Measurements from ENCODE around the gene PCNX3. TPM values are rescaled to one million over a fixed set of nuclear protein-coding genes. Genes with fewer than 3 reads are reported as not detected.

Gene PCNX3
- total and polyA plus RNA-seq, 10 of the 15 experiments (the other 5 are each of a cell fraction or from before 2014, with no cell fraction given) = 0.03 to 46.6 (median 8.4) TPM

DNA sequence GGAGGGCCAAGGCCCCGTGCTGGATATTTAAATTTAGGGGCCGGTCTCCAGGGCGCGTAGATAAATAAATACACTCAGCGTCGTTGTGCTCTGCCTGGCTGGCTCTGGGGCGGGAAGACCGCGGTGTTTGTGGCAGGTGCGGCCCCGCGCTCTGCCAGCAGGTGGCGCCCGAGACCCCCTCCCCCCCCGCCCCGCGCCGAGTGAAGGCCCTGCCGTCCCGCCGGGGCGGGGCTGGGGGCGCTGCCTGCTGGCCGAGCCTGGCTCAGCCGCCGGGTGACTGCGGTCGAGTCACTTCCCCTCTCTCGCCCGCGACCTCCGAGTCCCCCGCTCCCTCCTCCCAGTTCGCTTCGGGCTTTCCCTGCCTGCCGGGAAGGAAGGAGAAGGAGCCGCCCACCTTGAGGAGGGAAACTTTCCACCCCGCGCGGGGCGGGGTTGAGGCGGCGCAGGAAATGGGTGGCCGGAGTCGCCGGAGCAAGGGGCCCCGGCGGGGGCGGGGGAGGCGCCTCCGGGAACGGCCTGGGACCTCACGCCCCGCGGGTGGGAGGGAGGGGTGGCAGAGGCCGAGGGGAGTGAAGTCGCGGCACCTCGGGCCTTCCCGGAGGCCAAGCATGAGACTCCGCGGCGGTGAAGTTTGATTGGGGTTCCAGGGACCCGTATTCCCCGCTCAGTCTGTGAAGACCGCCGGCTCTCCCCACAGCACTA, 41.3 kb upstream of the PCNX3 start (continued):
- TF ChIP-seq BMI1 (IDR thresholded peaks at IDR 0.05; ENCODE audit: borderline replicate concordance) = no peak
- no peak for TF ChIP-seq FOS (IDR thresholded peaks at IDR 0.05; ENCODE audit: borderline replicate concordance, extremely low read depth, insufficient read length)
- TF ChIP-seq, protein P1, sequence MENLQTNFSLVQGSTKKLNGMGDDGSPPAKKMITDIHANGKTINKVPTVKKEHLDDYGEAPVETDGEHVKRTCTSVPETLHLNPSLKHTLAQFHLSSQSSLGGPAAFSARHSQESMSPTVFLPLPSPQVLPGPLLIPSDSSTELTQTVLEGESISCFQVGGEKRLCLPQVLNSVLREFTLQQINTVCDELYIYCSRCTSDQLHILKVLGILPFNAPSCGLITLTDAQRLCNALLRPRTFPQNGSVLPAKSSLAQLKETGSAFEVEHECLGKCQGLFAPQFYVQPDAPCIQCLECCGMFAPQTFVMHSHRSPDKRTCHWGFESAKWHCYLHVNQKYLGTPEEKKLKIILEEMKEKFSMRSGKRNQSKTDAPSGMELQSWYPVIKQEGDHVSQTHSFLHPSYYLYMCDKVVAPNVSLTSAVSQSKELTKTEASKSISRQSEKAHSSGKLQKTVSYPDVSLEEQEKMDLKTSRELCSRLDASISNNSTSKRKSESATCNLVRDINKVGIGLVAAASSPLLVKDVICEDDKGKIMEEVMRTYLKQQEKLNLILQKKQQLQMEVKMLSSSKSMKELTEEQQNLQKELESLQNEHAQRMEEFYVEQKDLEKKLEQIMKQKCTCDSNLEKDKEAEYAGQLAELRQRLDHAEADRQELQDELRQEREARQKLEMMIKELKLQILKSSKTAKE (IDR thresholded peaks at IDR 0.05; ENCODE audit: low read depth, poor library complexity, severe bottlenecking) = peak; percentile 40
- TF ChIP-seq SPI1 (IDR thresholded peaks at IDR 0.05; ENCODE audit: borderline replicate concordance, insufficient read depth, low read depth, low read length) = peak; percentile 92
- TF ChIP-seq, protein P2, sequence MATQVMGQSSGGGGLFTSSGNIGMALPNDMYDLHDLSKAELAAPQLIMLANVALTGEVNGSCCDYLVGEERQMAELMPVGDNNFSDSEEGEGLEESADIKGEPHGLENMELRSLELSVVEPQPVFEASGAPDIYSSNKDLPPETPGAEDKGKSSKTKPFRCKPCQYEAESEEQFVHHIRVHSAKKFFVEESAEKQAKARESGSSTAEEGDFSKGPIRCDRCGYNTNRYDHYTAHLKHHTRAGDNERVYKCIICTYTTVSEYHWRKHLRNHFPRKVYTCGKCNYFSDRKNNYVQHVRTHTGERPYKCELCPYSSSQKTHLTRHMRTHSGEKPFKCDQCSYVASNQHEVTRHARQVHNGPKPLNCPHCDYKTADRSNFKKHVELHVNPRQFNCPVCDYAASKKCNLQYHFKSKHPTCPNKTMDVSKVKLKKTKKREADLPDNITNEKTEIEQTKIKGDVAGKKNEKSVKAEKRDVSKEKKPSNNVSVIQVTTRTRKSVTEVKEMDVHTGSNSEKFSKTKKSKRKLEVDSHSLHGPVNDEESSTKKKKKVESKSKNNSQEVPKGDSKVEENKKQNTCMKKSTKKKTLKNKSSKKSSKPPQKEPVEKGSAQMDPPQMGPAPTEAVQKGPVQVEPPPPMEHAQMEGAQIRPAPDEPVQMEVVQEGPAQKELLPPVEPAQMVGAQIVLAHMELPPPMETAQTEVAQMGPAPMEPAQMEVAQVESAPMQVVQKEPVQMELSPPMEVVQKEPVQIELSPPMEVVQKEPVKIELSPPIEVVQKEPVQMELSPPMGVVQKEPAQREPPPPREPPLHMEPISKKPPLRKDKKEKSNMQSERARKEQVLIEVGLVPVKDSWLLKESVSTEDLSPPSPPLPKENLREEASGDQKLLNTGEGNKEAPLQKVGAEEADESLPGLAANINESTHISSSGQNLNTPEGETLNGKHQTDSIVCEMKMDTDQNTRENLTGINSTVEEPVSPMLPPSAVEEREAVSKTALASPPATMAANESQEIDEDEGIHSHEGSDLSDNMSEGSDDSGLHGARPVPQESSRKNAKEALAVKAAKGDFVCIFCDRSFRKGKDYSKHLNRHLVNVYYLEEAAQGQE (IDR thresholded peaks at IDR 0.05; ENCODE audit: low read depth, low read length) = no peak
- no peak for TF ChIP-seq KDM1A (IDR thresholded peaks at IDR 0.05; ENCODE audit: borderline replicate concordance)
- TF ChIP-seq STAT1 (conservative IDR thresholded peaks at IDR 0.05) = no peak
- TF ChIP-seq MEF2A (IDR thresholded peaks at IDR 0.05; ENCODE audit: insufficient read depth, low read depth, low read length) = peak; percentile 76
- TF ChIP-seq, protein P3, sequence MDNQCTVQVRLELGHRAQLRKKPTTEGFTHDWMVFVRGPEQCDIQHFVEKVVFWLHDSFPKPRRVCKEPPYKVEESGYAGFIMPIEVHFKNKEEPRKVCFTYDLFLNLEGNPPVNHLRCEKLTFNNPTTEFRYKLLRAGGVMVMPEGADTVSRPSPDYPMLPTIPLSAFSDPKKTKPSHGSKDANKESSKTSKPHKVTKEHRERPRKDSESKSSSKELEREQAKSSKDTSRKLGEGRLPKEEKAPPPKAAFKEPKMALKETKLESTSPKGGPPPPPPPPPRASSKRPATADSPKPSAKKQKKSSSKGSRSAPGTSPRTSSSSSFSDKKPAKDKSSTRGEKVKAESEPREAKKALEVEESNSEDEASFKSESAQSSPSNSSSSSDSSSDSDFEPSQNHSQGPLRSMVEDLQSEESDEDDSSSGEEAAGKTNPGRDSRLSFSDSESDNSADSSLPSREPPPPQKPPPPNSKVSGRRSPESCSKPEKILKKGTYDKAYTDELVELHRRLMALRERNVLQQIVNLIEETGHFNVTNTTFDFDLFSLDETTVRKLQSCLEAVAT (IDR thresholded peaks at IDR 0.05) = no peak
- no peak for TF ChIP-seq CHD1 (IDR thresholded peaks at IDR 0.05; ENCODE audit: low read depth, low read length)
- TF ChIP-seq LARP7 (IDR thresholded peaks at IDR 0.05) = peak; percentile 75
- 0 out of 2 replicates have a peak, but pooled peaks have one; percentile 59 for TF ChIP-seq PAX5 (IDR thresholded peaks at IDR 0.05; ENCODE audit: borderline replicate concordance, low read depth, low read length)
- no peak for TF ChIP-seq USF2 (IDR thresholded peaks at IDR 0.05; ENCODE audit: borderline replicate concordance, low read depth, low read length)
- no peak for TF ChIP-seq SREBF2 (IDR thresholded peaks at IDR 0.05; ENCODE audit: low read length)
- TF ChIP-seq GATAD2B (conservative IDR thresholded peaks at IDR 0.05; ENCODE audit: low read depth) = peak; percentile 95
- no peak for TF ChIP-seq CBX3 (IDR thresholded peaks at IDR 0.05; ENCODE audit: borderline replicate concordance, low read depth)
- TF ChIP-seq, protein P4, sequence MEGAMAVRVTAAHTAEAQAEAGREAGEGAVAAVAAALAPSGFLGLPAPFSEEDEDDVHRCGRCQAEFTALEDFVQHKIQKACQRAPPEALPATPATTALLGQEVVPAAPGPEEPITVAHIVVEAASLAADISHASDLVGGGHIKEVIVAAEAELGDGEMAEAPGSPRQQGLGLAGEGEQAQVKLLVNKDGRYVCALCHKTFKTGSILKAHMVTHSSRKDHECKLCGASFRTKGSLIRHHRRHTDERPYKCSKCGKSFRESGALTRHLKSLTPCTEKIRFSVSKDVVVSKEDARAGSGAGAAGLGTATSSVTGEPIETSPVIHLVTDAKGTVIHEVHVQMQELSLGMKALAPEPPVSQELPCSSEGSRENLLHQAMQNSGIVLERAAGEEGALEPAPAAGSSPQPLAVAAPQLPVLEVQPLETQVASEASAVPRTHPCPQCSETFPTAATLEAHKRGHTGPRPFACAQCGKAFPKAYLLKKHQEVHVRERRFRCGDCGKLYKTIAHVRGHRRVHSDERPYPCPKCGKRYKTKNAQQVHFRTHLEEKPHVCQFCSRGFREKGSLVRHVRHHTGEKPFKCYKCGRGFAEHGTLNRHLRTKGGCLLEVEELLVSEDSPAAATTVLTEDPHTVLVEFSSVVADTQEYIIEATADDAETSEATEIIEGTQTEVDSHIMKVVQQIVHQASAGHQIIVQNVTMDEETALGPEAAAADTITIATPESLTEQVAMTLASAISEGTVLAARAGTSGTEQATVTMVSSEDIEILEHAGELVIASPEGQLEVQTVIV (IDR thresholded peaks at IDR 0.05; ENCODE audit: borderline replicate concordance, partially characterized antibody) = no peak
- TF ChIP-seq MTA2 (IDR thresholded peaks at IDR 0.05; ENCODE audit: low read depth) = peak; percentile 37; the same call in 1 of the 2 replicates
- TF ChIP-seq NR2C1 (IDR thresholded peaks at IDR 0.05) = peak; percentile 50
